Subcutaneous adipose tissue (tissue), 4 donors: Measurements from ENCODE around the gene GPR108. TPM values are rescaled to one million over a fixed set of nuclear protein-coding genes. Genes with fewer than 3 reads are reported as not detected.

Experiments used
- CTCF ChIP-seq: fragments of 450-650 bp; IDR thresholded peaks from one replicate; pipeline ENCODE4 v1.5.1; 2016; ENCODE audit warnings: low read depth, mild to moderate bottlenecking, control low read depth, antibody characterized with exemption, moderate library complexity
- total RNA-seq, 4 donors: library from RNA; depleted of rRNA; stranded (reverse); fragments of >200 nt; gene quantifications; one replicate each; pipeline ENCODE4 v1.1.0, GENCODE V29; 2016

Gene GPR108
- total RNA-seq, 4 donors from 2014 or later = 31.0 to 62.9 (median 45.6) TPM

- no peak for TF ChIP-seq CTCF
These were observed 35.5 kb upstream of the GPR108 start for GRCh38 chr19:6772866-6773322.

GRCh38 chr19:6772028-6772865 lies 34.9 kb upstream of the GPR108 start, which contains the start of gene VAV1:
Gene VAV1, plus strand, starts transcription at chr19:6772708. Its CDS starts 100 bp downstream, at chr19:6772808.
- no peak for TF ChIP-seq CTCF

GRCh38 chr19:6769006-6769619 lies 31.7 kb upstream of the GPR108 start:
- no peak for TF ChIP-seq CTCF

- no peak for TF ChIP-seq CTCF
These were observed 30.9 kb upstream of the GPR108 start for GRCh38 chr19:6768236-6768785.

- no peak for TF ChIP-seq CTCF
These were observed 30.2 kb upstream of the GPR108 start, which contains the start of gene SH2D3A for GRCh38 chr19:6767357-6768235. Gene SH2D3A, minus strand, starts transcription at chr19:6767435. Its CDS starts 3,687 bp downstream, at chr19:6763748.

GRCh38 chr19:6767081-6767356 lies 29.6 kb upstream of the GPR108 start:
- no peak for TF ChIP-seq CTCF
